GM19023 (cell line): Measurements from ENCODE around the gene INPP5A.

Source experiments
- ATAC-seq: cut with Tn5 transposase; IDR thresholded peaks from one replicate; pipeline ENCODE4 v1.9.1; 2021; ENCODE audit warnings: mild to moderate bottlenecking, moderate library complexity; ENCODE audit not compliant: unreplicated experiment

Gene INPP5A

GRCh38 chr10:132748135-132748534 is 210.5 kb downstream of the INPP5A start:
- ATAC-seq, result no peak

- no peak for ATAC-seq
Measured at GRCh38 chr10:132748545-132749370, 211.2 kb downstream of the INPP5A start.

DNA sequence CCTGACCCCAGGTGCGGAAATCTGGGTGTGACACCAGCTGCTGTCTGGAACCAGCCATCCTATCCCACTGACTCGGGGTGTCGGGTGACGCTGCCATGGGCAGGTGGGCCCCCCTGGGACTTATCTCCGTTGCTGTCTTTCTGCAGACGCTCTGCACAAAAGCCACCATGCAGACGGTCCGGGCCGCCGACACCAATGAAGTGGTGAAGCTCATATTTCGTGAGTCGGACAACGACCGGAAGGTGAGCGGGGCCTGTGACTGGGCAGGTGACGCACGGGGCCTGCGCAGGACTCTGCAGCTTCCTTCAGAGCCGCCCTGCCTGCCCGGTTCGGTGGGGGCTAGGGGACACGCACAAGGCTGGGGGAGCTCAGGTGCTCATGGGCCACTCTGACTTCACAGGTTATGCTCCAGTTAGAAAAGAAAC is 211.8 kb downstream of the INPP5A start:
- ATAC-seq, result no peak

GRCh38 chr10:132750936-132751335 is 213.3 kb downstream of the INPP5A start:
- ATAC-seq, result no peak

- no peak for ATAC-seq
Measured at GRCh38 chr10:132752378-132752777, 214.8 kb downstream of the INPP5A start.

- no peak for ATAC-seq
Measured at GRCh38 chr10:132752961-132753360, 215.4 kb downstream of the INPP5A start.

DNA sequence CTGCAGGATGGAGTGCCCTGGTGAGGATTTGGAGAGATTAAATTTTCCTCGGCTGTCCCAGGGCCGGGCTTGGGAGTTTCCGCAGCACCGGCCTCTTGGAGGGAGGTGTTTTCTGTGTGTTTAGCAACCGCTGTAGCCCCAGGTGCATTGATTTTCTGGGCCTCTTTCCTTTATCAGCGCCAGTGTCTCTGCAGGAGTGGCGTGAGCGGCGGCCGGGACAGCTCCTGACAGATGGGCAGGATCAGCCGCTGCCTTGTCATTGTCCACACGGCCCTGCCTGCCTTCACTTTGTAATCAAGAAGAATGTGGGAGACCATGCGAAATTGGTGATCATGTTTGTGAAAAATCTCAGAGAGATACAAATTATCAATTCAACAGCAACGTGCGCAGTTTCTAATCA is 216.0 kb downstream of the INPP5A start:
- ATAC-seq, result no peak

DNA sequence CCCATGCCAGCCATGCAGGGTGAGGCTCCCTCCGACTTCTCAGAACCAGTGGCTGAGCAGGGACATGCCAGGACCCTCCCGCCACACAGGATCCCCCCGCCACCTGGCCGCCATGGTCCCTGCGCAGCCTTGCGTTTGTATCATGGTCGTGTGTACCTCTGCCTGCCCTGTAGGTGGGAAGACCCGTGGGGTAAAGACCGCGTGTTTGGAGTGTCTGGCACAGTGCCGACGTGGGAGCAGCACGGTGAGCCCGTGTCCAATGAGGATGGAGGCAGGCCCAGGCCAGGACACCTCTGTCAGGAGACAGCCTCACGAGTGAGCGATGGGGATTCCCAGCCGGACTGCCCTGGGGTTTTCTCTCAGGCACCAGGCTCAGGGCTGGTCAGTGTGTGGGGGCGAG is 216.5 kb downstream of the INPP5A start:
- no peak for ATAC-seq

GRCh38 chr10:132755166-132755711 is 217.7 kb downstream of the INPP5A start:
- ATAC-seq, result no peak

- ATAC-seq, result no peak
Measured at GRCh38 chr10:132756591-132756990, 219.0 kb downstream of the INPP5A start.

DNA sequence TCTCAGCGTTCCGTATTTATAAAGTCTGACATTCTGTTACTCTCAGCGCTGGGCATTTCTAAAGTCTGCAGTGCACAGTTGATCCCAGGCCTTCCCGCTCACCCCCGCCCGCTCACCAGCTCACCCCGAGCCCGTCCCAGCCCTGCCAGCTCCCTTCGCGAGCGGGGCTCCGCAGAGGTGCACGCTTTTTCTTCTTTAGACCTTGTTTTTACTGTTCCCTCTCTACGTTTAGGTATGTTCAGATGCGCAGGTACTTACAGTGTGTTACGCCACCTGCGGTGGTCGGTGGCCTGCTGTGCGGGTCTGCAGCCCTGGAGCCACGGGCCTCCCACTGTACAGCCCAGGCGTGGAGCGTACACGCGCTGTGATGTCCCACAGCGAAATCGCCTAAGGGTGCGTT is 219.6 kb downstream of the INPP5A start:
- no peak for ATAC-seq

DNA sequence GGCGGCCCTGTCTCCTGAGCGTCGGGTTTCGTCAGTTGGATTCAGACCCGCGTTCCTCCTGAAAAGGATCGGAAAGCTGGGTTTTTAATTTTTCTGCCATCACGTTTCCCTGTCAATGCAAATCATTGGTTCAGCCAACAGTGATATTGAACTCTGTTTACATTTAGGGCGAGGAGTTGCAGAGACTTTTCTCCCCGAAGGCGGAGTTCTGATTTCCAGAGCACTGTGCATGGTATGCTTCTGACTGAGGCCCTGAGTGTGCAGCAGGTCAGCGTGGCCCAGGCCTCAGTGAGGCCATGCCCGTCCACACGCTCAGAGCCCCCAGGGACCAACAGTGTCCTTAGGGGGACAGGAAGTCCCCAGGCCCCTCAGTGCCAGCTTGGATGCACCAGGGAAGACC is 221.3 kb downstream of the INPP5A start:
- no peak for ATAC-seq

- no peak for ATAC-seq
Measured at GRCh38 chr10:132761395-132762060, 223.9 kb downstream of the INPP5A start.

GRCh38 chr10:132762267-132762666 is 224.7 kb downstream of the INPP5A start:
- ATAC-seq, result no peak

- no peak for ATAC-seq
Measured at GRCh38 chr10:132763545-132763944, 226.0 kb downstream of the INPP5A start.

DNA sequence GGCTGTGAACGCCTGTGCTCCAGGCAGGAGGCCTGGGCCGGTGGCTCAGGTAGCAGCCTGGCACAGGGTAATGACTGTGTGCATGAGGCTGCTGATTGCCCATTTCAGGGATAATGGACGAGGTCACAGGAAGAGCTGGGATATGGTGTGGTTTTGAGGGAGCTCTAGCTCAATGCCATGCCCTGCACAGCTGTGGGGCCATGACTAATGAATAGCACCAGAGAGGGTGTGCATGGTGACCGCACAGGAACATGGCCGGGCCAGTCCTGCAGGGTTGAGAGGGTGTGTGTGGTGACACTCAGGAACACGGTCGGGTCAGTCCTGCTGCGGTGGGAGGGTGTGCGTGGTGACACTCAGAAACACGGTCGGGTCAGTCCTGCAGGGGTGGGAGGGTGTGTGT is 226.5 kb downstream of the INPP5A start:
- ATAC-seq, result no peak

GRCh38 chr10:132765435-132765834 is 227.8 kb downstream of the INPP5A start:
- no peak for ATAC-seq

GRCh38 chr10:132766291-132766690 is 228.7 kb downstream of the INPP5A start:
- no peak for ATAC-seq

- ATAC-seq, result no peak
Measured at GRCh38 chr10:132768346-132769248, 231.0 kb downstream of the INPP5A start.

DNA sequence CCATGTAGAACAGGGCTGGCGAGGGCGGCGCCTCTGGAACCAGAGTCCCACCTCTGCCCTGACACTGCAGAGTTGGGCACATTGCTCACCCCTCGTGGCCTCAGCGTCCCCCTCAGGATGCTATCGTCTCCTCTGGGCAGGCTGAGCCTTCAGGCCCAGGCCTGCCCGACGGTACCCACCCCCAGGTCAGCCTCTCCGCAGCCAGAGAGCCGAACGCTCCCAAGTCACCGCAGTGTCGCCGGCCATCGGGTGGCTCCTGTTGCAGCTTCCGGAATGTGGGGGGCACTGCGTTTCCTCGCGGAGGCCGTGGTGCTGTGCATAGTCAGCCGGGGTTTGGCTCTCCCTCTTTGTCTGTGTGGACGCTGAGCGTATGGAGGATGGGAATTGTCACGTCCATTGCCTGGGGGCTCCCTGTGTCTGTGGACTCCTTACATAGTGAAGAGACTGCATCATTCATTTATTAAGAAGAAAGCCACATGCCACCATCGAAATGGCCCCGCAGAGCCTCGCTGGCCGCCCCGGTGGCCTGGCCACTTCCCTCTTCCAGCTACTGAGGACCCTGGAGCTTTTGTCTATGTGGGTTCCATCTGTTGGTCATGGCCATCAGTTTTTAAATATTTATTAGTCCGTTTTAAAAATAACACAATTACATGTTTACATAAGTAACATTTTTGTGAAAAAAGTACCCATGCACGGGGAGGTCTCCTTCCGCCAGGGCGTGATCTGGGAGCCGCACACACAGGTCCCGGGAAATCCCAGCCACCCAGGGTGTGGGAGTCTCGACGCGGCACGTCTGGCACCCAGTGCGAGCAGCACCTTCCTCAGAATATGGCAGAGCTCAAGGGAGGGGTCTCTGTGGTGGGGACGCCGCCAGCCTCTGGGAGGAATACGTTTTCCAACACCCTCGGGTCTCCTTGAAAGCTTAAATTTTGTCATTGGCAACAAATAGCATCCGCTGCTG is 232.8 kb downstream of the INPP5A start:
- ATAC-seq, result no peak
